Glomerular endothelial cell (primary cell): Measurements from ENCODE around the gene STK32B. TPM values are rescaled to one million over a fixed set of nuclear protein-coding genes. Genes with fewer than 3 reads are reported as not detected.

Source experiments
- DNase-seq: peaks from one replicate; pipeline ENCODE4 v3.0.0-alpha.2; 2011; ENCODE audit warnings: low read depth, low spot score; ENCODE audit errors: extremely low read depth
- total RNA-seq: library from RNA; depleted of rRNA; stranded (reverse); fragments of >200 nt; gene quantifications from 2 replicates; pipeline ENCODE4 v1.2.3, GENCODE V29; 2015

The STK32B gene
- total RNA-seq, 1 donor from 2014 or later: 29.0 TPM

DNA sequence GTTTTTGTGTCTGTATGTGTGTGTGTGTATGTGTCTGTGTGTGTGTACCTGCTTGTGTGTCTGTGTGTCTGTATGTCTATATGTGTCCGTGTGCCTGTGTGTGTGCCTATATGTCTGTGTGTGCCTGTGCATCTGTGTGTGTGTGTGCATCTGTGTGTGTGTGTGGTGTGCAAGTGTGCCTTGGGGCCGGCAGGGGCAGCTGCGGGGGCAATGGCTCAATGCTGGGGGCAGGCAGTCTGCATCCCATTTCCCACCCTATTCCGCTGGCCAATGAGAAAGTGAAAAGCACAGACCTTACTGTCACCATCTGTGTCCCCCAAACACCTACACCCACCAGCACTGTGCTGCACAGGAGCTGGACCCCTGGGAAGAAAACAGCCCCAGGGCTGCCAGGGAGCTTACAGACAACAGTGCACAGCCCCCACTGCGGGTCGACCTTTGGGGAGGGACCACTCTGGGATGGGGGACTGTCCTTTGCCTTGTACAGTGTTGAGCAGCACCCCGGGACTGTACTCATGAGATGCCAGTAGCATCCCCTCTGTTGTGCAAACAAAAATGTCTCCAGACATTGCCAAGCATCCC is 411.1 kb downstream of the STK32B start:
- no peak for DNase-seq

DNA sequence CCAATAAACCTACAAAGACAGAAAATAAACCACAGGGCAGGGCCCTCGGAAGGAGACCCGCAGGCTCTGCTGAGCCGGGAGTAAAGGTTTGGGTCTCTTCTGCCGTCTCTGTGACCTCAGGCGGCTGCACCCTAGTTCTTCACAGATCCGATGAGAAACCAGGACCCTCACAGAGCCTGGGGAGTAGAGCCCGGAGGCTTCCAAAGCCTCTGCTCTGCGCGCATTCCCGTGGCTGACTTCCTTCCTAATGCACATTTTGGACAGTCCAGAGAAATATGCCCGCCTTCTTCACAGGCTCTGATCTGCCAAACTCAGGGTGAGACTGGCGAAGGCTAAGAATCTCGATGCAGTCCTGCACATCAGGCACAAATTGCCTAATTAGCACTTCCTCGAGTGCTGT is 411.6 kb downstream of the STK32B start:
- no peak for DNase-seq

DNA sequence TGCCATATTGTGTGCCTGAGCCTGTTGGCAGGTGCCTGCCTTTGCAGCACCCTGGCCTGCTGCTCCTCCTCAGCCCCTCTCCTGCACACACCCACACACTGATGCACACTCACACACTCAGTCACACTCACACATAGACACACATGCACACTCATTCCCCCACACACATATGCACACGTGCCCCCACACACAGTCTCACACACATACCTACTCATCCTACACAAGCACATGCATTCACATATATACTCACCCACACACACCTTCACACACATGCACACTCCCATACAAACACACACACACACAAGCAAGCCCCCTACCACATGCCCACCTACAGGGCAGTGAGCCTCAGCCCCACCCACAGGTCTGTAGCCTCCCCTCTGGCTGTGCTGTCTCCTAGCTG is 412.1 kb downstream of the STK32B start:
- DNase-seq: no peak

DNA sequence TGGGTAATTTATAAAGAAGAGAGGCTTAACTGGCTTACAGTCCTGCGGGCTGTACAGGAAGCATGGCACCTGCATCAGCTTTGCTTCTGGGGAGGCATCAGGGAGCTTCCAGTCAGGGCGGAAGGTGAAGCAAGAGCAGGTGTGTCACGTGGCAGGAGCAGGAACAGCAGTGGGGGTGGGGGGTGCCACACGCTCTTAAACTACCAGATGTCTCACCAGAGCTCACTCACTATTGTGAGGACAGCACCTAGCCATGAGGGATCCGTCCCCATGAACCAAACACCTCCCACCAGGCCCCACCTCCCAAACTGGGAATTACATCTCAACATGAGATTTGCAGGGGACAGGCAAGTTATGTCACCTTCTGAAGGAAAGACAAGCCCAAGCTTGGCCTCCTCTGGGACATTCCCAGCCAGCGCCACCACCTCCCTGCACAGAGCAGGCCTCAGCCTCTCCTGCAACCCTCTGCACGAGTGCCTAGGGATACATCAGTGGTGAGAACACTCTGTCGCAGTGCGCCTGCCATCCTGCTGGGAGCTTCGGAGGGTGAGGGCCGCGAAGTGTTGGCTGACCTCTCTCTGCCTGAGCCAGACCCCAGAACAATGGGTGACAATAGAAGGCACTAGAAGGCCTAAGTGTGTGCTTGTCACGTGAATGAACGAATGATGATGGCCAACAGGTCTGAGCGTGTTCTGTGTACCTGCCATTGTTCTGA is 412.8 kb downstream of the STK32B start:
- no peak for DNase-seq

DNA sequence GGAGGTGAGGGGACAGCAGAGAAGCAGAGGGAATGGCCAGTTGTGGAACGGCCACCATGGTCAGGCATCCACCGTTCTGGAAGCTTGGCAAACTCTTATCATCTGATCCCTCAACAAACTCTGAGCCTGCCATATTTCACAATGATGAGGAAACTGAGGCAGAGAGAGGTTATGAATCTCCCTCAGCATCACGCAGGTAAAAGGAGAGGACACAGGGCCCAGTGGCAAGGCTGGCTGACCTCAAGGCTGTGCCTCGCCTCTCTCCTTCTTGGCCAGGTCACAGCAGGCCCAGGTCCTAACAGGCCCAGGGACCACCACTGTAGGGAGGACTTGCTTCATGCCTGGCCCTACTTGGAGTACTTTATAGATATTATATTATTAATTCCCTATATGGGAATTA is 414.2 kb downstream of the STK32B start:
- DNase-seq: no peak

DNA sequence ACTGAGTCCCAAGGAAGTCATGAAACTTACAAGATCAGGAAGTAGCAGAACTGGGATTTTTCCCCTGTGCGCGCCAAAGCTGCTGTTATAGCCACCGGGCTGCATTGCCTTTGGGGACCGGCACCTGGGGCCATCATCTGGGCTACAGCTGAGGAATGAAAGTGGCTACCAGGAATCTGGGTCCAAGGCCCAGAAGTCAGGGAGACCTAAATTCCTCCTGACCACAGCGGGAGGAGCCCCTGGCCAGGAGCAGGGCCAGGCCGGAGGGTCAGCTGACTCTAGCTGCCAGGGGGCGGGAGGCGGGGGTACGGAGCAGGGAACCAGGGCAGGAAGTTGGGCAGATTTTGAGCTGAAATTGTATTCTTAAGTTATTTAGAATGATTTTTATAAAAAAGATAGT is 414.7 kb downstream of the STK32B start:
- DNase-seq: no peak

DNA sequence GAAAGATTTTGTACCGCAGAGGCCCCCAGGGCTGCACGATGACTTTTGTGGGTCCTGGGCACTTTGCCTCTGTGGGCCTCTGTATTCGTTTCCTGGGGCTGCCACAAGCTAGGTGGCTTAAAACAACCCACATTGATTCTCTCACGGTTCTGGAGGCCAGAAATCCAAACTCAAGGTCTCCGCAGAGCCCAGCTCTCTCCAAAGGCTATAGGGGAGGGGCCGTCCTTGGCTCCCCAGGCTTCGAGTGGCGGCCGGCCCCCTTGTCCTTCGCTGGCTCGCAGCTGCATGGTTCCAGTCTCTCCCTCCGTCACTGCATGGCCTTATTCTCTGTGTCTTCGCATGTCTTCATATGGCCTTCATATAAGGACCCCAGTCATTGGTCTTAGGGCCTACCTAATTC is 415.8 kb downstream of the STK32B start:
- DNase-seq: no peak

DNA sequence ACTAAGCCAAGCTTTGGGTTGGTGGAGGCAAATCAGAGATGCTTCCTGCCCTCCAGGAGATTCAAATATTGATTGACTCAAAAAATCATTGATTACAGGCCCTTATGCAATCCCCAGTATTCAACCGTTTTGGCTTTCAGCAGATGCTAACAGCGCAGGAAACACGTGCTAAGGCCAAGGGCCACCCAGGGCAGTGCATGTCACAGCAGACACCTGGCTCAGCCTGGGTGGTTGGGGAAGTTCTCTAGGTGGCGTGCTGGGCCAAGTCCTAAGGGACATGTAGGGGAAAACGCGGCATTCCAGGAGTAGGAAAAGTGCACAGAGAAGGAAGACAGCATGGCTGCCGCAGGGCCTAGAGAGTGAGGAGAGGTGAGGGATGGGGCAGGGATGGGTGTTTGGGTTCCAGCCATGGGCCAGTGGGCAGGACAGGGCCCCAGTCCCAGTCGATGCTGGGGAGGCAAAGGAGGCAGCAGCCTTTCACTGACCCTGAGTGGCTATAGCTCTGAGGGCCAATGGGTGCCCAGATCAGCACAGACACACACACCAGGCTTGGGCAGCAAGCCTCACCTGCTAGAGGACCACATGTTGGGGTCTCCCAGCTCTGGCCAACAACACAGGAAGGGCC is 418.0 kb downstream of the STK32B start:
- DNase-seq: no peak

DNA sequence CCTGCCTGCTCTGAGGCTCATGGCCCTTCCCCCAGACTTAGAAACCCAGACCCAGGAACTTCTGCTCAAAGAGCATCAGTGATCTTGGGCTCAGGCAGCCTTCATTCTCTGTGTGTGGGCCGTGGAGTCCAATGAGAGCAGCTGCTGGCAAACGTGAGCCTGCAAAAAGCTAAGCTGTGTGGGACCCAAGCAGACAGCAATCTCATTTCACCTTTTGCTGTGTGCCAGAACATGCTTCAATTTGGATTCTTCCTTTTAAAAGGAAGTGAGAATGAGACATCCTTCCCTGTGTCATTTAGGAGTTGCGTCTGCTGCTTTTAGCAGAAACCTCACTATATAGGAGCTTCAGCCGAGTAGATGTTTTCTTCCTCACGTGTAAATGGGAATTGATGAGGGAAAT is 418.6 kb downstream of the STK32B start:
- no peak for DNase-seq

DNA sequence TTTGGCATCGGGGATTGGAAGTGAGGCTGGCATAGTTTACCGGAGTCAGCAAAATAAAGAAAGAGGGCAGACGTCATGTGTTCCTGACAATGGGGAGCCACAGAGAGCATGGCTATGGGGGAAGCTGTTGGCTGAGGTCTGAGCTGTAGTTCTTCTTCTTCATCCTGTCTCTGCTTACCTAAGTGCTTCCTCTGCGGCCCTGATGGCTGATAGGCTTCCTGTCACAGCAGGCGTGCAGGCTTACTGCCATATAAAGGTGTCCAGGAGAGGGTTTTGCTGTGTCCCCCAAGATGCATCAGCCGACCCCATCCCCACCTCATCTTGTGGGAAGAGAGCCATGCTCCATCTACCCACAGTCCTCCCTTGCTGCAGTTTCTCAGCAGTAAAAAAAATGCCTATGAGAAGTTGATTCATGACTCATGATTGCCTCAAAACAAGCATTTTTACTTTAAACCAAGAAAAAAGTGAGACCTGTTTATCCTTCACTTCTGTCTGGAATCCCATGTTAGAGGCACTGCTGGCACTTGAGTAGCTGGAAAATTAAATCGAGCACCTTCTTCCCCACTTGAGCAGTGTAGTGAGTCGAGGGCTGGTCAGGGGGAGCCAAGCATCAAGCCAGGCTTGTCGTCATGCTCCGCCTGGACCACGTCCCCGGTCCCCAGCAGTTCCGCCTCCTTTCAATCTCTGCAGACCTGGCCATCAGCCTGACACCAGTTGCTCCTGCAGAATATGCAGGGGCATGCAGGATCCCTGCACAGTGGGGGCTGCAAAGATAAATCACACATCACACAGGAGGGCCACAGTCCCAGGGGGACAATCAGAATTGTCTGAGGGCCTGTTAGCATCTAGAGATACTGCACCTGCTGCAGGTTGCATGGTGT is 419.3 kb downstream of the STK32B start:
- no peak for DNase-seq

DNA sequence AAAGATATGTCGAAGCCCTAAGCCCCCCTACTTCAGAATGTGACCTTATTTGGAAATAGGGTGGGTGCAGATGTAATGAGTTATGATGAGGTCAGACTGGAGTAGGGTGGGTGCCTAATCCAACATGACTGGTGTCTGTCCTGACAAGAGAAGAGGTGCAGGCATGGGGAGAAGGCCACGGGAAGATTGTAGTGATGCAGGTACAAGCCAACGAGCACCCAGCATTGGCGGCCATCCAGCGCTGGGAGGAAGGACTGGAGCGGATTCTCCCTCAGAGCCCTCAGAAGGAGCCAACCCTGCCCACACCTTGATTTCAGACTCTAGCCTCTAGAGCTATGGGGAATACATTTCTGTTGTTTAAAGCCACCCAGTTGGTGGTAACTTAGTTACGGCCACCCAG is 419.9 kb downstream of the STK32B start:
- no peak for DNase-seq

DNA sequence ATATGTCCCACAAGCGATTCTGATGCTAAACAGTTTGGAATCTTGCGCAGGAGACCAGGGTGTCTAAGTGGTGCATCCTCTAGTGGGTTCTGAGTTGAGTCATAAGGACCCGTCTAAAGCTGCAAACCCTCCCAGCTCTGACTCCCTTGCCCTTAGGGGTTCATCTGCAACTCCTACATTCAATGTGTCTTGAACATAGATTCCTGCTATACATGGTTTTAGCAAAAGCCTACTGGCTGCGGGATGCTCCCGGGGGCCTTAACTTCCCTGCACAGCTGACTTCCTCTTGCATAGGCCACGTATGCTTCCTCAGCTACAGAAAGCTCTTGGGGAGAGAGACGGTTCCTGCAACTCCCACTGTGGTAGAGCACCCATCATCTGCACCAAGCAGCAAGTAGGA is 420.4 kb downstream of the STK32B start:
- DNase-seq: no peak

DNA sequence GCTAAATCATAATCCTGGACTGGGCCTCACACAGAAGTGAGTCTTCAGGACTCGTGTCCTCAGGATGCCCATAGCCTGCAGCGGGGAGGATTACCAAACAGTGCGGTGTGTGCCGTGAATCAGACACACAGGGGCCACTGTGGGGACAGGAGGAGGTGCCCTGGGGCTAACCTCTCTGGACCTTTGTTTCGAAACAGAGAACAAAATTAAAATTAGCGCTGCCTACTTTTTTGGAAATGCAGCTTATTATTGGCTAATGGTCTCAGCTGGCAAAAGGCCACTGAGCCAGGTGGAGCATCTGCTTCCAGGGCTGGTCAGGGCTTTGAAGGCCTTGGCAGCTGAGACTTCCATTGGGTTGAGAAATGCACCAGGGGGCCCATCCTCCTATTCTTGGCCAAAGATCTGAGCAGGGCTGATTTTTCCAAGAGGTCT is 420.9 kb downstream of the STK32B start:
- DNase-seq: no peak

DNA sequence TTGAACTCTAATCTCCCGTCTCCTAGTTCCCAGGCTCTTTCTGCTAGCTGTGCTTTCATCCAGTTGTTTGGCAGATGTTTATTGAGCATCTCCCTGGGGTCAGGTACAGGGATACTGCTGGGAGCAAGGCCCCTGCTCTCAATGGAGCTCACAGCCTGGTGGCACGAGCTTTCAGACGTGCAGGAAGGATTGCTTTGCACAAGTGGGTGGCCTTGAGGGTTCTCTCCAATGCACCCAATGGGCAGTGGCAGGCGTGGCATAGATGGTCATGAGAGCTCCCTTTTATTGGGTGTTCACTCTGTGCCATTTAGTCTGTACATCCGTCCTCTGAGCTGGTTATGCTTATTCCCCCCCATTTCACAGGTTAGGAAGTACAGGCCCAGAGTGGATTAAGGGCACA is 421.8 kb downstream of the STK32B start:
- DNase-seq: no peak

DNA sequence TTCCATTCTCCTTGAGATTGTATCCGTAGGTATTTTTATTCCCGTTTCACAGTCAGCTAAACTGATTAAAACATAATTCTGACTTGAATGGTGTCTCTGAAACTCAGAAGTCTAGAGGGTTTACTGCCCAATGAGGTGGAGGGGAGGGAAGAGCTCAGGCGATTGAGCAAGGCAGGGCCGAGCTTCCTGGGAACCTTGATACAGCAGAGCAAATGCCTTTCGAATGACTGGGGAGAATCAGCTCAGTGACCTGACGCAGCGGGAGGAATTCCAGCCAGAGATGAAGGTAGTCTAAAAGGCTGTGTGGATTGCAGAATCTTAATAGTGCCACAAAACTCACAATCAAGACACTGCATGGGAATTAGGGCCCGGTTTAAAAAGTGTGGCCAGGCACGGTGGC is 423.5 kb downstream of the STK32B start:
- no peak for DNase-seq

DNA sequence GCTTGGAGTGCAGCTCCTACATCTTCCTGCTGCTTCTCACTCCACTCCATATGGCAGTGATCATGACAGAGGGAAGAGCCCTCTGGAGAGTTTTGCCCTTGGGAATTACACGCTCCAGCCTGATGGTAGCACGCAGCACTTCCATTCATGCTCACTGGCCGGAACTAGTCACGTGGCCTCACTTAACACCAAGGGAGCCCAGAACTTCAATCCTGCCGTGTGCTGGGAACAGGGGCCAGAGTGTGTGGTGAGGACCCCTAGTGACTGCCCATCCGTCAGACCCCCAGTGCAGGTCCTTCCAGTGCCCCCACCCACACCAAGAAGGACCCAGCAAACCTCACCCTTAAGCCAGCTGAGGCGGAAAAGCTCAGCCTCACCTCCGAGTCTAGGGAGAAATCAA is 426.3 kb downstream of the STK32B start:
- DNase-seq: no peak

DNA sequence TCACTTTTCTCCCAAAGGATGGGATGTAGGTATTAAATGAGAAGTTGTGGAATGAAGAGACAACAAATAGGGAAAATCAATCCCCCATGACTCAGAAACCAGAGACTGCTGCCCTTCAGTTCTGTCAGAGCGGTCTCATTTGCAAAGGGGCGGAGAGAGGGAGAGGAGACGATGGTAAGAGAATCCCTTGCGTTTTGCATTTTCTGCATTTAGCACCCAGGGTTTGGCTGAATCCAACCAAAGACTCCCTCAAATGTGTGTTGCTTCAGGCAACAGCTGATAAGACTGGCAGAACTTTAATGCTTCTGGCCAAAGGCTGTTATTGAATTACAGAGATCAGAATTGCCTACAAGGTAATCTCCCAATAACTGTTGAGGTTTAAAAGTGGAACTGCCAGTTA is 426.9 kb downstream of the STK32B start:
- DNase-seq: no peak

DNA sequence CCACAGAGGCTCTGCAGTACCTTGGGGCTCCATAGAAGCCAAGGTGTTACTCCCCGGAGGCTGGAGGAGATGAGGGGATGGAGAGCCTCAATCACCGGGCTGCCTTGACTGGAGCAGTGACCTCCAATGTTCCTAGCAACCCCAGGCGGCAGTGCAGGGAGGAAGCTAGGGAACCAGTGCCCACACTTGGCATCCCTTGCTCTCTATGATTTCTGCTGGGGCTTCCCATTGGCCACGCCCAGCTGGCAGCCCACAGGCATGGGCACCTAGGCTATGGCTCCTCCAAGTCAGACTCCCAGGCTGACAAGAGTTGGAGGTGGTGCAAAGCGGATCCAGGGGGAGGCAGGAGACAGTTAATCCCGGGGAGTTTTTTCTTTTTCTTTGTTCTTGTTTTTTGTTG is 427.4 kb downstream of the STK32B start:
- DNase-seq: no peak

DNA sequence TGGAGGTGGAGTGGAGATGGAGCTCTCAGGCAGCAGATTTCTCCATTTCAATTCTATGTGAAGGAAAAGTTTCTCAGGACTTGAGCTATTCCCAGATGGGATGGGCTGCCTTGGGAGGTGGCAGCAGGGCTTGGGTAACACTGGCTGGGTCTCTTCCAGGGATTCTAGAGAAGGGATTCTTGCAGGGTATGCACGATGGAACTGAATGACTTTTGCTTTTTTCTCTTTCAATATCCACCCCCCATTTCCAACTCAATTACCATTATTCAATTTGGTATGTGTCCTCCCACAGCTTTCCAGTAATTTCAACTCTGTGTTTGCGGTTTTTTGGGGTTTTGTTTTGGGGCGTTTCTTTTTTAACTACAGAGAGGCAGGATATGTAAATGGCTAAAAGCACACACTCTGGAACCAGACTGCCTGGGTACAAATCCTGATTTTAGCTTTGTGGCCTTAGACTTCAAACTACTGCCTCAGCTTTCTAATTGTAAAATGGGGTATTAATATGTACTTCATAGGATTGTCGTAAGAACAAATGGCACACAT is 428.3 kb downstream of the STK32B start:
- no peak for DNase-seq

DNA sequence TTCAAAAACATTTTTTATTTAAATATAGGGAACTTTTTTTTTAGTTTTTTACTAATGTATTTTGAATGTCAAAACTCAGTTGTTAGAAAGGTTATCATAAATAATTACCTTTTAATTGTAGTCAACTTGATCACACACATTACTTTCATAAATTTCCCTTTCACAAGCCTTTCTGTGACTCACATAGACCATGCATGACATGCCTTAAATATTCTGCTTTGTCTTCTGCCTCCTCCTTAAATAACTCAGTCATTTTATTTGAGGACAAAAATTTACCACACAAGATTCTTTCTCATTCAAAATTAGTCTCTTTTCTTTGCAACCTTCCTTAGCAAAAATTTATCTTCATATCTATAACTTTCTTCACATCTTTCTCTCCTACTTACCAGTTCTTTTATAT is 437.1 kb downstream of the STK32B start:
- DNase-seq: no peak

DNA sequence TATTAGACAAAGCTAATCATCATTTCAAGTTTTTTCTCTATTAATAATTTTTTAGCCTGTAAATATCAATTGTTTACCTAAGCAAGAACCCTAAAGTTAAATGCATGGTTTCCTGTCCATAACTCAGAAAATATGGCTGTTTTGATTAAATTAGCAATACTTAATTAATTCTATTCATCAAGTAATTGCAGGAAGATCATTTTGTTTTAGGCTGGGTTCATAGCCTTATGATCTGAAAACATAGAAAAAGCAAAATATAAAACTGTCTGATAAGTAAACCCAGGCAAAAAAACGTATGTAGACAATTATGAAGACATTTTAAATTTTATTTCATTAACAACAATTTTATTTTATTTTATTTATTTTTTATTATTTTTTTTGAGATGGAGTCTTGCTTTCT is 438.0 kb downstream of the STK32B start:
- DNase-seq: no peak
